Activated CD4-positive, alpha-beta T cell treated with anti-CD3 and anti-CD28 coated beads, Interleukin-2, Interleukin-4, amounts not matched to agents 100 ng/mL and 50 ng/mL, durations not matched to agents 16 hours and 8 hours (primary cell): Measurements from ENCODE around the gene SLX4IP.
"Not testable (repeated sequence)": the region's sequence is repeated elsewhere in the genome, so short reads cannot be mapped to it uniquely, and the experiment has no call there.

Experiments used
- DNase-seq: peaks from one replicate; pipeline ENCODE4 v3.0.0-alpha.2; 2020; ENCODE audit warnings: low spot score

Gene SLX4IP

DNA sequence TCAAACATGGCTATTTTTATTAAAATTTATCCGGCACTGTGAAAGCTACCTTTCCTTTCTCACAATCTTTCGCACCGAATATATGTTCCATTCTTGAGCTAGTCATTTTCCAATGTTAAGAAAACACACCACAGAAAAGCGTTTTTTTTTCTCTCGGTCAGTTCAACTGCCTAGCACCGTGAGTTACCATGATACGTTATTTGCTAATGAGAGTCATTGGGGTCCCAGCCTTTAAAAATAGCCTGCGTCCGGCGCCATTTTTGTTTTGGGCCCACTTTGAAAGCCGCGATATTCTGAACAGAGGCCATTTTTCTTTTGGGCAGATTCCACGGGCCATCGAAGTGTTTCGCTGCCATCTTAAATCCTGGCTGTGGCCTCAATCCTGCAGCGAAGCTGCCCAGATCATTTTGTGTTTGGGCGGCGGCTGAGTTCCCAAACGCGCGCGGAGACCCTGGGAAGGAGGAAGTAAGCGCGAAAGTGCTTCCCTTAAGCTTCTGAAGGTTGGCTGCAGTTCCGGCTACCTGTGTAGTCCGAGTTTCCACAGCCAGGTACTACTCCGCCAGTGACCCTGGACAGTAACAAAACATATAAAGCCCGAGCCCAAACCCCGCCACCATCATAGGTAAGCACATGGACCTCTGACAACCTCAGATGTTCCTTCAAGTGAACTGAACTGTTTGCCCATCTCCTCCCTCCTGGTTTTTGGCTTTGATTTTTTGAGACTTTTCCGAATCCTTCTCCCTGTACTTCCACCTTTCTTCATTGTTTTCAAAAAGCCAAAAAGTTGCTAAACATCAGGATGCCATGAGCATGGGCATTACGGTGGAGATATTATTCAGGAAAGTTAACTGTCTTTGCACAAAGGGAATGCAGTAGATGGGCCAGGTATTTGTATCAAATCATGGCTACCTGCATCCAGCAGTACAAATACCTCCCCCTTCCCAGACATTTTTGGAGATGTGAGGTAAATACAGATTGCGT, at the start of gene SLX4IP:
Gene SLX4IP, plus strand, starts transcription at position 474 of the 981 bp plus-strand sequence. CDS start 22,900 bp downstream, outside the sequence.
- peak; percentile 93 for DNase-seq

GRCh38 chr20:10385850-10386544, 49.1 kb upstream of the SLX4IP start:
- no peak for DNase-seq

DNA sequence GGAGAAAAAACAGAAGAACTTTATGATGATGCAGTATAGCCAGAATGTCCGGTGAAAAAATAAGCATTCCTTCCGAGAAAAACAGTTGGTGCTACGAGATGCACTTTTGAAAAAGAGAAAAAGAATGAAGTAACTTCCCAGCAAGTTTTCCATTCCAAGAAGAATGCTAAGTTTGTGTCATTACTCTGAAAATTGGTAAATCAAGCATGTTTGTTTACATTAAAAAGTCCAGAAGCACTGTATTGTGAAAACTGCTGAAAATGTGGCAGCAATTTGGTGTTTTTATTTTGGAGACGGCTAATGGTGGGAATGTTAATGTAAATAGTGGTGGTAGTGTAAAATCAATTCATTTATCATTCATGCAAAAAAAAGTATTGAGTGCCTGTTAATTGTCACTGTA, 47.4 kb upstream of the SLX4IP start:
- DNase-seq, result no peak

- DNase-seq, result no peak
These were observed 46.5 kb upstream of the SLX4IP start for GRCh38 chr20:10388597-10388996.

- DNase-seq, result peak; percentile 12
These were observed 44.4 kb upstream of the SLX4IP start for GRCh38 chr20:10390709-10391108.

DNA sequence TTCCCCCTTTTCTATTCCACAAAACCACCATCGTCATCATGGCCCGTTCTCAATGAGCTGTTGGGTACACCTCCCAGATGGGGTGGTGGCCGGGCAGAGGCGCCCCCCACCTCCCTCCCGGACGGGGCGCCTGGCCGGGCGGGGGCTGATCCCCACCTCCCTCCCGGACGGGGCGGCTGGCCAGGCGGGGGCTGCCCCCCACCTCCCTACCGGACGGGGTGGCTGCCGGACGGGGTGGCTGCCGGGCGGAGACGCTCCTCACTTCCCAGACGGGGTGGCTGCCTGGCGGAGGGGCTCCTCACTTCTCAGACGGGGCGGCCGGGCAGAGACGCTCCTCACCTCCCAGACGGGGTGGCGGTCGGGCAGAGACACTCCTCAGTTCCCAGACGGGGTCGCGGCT, 40.4 kb upstream of the SLX4IP start:
- not testable (repeated sequence) for DNase-seq

DNA sequence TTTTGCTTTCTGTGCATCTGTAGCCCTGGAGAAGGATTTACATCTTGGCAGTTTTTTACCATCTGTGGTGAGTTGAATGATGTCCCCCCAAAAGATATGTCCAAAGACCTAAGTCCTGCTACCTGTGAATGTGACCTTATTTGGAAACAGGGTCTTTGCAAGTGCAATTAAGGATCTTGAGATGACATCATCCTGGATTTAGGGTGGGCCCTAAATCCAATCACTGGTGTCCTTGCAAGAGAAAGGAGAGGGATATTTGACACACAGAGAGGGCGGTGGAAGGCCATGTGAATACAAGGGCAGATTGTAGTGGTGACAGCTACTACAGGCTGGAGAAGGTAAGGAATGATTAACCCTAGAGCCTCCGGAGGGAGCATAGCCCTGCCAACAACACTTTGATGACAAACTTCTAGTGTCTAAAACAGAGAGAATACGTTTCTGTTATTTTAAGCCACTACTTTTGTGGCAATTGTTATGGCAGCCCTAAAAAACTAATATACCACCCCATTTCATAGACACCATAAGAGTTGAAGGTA, 36.2 kb upstream of the SLX4IP start:
- no peak for DNase-seq

DNA sequence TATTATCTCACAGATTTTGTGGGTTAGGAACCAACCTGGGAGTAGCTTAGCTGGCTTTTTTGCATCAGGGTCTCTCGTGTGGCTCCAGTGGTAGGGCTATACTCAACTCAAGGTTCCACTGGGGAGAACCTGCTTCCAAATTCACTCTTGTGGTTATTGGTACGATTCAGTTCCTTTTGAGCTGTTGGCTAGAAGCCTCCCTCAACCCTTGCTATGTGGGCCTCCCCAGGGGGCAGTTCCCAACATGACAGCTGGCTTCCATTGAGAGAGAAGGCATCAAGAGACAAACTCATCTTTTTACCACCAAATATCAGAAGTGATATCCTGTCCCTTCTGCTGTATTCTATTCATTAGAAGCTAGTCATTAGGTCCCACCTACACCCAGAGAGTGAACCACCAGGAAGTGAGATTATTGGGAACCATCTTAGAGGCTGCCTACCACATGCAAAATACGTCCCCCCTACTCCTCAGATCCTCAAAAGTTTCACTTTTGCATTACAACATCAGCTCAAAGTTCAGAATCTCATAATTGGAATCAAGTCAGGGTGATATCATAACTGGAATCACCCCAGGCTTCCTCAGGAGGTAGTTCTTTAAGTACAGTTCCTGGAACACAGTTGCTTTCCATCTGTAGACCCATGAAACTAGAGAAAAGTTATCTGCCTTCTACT, 32.0 kb upstream of the SLX4IP start:
- DNase-seq, result no peak

GRCh38 chr20:10404023-10404628, 31.0 kb upstream of the SLX4IP start:
- DNase-seq, result no peak

DNA sequence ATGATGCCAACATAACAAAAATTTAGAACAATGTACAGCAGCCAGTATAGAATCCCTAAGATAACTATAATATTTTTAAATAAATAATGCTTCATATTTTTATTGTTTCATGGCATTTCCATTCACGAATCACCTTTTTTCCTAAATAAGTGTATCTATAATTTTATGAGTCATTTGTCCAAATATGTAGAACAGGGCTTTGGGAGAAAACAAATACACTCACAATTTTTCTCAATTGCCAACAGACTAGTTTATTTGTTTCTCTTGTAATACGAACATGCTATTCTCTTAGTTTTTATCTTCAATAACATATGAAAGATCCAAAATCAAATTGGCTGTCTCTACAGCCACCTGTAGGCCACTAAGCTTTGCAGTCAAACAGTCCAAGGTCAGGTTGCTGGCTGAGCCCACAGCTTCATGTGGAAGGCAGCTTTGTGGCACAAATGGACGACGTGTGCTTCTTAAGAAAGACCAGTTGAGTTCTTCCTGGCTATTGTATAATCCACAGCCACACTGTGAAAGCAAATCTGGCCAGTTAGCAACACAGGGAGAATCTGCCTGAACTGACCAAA, 30.1 kb upstream of the SLX4IP start:
- no peak for DNase-seq

- no peak for DNase-seq
These were observed 26.8 kb upstream of the SLX4IP start for GRCh38 chr20:10408108-10408813.

GRCh38 chr20:10411673-10412072, 23.4 kb upstream of the SLX4IP start:
- DNase-seq, result no peak

DNA sequence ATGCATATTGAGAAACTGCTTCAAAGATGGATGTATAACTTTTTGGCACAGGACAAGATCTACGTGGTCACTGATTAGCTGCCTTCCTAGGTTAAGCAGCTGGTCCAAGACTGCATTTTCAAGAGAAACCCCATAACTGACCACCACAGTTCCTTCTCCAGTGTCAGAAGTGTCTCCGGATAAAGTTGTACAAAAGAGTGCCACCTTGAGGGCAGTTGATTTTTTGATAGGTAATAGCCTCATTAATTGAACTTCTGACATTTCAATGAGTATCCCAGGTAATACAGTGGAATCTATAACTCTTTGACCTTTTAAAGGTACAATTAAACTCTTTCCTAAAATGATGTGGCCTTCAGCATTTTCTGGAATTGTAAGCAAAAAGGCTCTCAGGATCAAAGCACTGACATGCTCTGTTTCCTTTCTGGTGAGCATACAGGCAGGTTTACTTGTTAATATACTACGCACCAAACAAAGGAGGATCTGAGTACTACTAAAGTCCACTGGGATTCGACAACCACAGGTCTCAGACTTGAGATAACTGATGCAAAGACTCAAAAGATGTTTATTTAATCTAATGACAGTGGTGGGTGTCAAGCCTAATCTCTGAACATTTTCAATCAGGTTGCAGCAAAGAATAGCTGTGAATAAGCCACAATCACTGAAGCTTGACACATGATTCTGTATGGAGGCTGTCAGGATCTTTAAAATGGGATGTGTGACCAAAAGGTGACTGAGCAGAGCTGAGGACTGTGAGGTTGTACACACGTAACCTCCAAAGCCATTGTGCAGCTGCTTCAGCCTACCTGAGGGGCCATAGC, 22.3 kb upstream of the SLX4IP start:
- no peak for DNase-seq

DNA sequence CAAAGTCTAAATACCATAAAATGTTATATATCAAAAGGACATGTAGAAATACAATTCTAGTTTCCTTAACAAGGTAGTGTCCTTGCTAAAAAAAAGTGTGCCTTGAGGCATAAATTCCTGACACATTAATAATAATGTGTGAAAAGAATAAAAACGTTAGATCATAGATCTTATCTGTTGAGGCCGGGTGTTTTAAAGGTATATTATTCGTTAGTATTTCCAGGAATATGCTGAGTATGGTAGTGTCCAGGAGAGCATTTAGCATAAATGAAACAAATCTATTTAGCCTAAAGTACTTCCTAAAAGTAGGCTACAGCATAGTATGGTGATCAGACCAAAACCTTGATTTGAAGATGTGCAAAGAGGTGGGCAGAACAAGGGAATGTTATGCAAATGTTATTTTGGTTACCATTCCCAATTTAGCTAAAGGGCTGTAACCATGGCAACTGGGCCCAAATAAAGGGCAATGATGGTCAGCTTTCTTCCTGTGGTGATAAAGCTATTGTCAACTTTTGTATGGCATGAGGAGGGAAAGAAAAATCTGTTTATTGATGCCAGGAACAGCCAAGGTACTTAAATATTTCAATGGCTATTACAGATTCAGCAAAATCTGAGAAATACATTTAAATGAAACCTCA, 20.0 kb upstream of the SLX4IP start:
- no peak for DNase-seq

GRCh38 chr20:10417218-10417617, 17.9 kb upstream of the SLX4IP start:
- not testable (repeated sequence) for DNase-seq

GRCh38 chr20:10419550-10420133, 15.5 kb upstream of the SLX4IP start:
- DNase-seq, result no peak

DNA sequence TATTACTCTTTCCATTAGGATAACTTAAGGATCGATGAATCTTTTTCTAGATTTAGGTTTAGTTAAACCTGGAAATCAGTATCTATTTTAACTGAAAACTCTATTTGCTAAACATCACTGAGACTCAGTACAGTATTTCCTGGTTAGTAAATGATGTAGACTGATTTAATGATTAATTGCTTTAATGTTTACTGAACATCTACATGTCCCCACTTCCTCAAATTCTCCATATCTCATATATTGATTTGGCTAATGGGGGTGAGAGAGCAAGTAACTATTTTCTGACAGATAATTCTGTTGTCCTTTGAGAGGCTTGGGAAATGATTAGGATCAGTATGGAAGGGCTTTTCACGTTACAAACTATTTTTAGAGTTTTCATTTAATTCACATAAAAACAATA, 11.4 kb upstream of the SLX4IP start:
- no peak for DNase-seq

GRCh38 chr20:10427060-10427692, 7.9 kb upstream of the SLX4IP start:
- DNase-seq, result peak; percentile 45

DNA sequence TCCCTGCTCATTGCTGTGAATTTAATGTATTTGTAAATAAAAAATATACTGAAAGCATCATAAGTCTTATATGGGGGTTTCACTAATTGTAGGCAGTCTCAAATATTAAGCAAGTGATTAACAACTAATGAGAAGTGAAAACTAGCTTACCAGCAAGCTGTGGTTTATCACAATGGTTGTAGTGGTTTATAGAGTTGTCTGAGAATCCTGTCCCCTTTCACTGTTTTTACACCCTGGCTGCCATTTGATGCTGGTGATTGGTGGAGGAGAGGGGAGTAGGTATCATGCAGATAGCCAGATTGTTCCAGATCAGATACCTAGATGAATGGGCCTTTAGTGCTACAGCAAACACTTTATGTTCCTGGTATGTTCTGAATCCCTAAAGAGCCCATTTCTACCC, 7.1 kb upstream of the SLX4IP start:
- DNase-seq, result no peak
